Activated T-helper 9 cell treated with anti-CD3 and anti-CD28 coated beads, Interleukin-2, amount 50 U/mL, for 16 hours (primary cell): Measurements from ENCODE around the gene IP6K3.
A peak's percentile ranks its signal among the peaks of the same experiment; 100 is the strongest.

ENCODE experiments used
- DNase-seq: peaks from one replicate; pipeline ENCODE4 v3.0.0-alpha.2; 2020; ENCODE audit warnings: low read depth

Gene IP6K3

GRCh38 chr6:33723371-33724085 lies 23.2 kb downstream of the IP6K3 start:
- no peak for DNase-seq

- no peak for DNase-seq
Observed at GRCh38 chr6:33722103-33722623, 24.5 kb downstream of the IP6K3 start.

DNA sequence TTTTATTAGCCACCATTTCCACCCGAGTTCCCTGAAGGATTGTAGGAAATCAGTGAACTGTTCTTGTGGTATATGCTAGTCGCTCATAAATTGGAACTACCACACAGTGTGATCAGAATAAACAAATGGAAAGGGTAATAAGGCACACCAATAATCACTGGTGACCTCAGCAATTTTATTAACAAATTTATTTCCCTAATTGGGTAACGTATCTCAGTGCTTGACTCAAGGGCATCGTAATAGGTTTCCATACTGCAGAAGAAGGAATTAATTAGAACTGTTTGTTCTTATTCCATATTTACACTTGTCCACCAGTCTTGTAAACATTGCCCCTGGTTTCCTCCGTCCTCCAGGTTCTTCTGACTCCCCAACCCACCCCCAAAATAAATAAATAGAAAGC lies 25.2 kb downstream of the IP6K3 start:
- no peak for DNase-seq

DNA sequence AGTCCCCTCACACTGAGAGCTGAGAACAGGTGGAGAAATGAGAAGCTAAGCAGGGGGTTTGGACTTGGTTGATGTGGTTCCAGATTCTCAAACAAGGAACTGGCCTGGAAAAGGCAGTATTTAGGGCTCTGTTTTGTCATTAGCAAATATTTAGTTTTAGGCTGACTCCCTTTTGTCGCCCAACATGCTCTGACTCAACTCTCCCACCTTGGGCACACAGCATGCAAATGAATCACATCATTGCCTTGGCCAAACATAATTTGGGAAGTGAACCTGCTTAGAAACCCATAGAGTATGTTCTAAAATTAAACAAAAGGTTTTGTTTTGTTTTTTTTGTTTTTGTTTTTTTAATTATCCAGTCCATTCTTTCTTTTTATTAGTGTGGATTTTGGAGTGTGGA lies 25.7 kb downstream of the IP6K3 start:
- DNase-seq, result no peak

DNA sequence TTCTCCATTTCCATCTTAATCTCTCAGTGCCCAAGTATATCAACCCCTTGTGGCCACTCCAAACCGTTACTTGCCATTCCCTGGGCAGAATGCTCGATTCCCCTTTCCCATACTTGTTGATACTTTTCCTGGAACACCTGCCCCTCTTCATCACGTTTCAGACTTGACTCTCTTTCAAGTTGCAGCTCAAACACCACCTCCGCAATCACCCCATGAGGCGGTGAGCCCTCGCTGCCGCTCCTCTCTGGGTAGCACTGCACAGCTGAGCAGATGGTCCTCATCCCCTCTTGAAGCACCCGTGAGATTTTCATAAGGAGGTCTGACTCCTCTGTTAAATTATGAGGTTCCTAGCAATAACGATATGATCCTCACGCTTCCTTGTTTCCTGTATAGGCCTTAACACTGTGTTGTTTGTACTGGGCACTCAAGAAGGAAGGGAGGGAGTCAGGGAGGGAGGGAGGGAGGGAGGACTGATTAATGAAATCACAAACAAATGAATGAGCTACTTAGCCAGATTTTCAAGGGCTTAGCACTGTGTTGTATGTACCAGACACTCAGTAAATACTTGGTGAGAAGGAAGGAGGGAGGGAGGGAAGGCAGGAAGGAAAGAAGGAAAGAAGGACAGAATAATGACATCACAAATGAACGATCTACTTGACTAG lies 27.2 kb downstream of the IP6K3 start:
- DNase-seq, result no peak

GRCh38 chr6:33718713-33719112 lies 28.0 kb downstream of the IP6K3 start:
- DNase-seq, result no peak

DNA sequence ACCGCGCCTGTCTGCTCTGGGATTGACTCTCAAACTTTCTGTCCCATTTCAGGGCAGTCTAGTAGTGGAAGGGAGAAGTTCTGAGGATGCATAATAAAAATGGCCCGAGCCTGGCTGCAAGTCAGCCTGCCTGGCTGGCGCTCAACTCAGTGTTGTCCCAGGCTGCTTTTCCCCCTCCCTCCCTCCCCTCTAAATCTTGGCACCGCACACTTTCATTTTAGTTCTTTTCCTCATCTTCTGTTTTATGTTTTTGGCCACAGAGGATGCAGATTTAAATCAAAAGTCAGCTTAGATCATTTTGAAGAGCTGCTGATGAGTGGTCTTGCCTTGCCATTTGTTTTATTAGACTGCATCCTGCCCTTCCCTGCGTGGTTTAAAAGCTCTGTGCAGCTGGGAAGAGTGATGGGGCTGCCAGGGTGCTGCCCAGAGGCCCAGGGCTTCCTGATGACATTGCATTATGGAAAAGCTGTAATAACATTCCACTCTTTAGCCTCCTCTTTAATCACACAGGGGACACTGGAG lies 28.7 kb downstream of the IP6K3 start:
- no peak for DNase-seq

DNA sequence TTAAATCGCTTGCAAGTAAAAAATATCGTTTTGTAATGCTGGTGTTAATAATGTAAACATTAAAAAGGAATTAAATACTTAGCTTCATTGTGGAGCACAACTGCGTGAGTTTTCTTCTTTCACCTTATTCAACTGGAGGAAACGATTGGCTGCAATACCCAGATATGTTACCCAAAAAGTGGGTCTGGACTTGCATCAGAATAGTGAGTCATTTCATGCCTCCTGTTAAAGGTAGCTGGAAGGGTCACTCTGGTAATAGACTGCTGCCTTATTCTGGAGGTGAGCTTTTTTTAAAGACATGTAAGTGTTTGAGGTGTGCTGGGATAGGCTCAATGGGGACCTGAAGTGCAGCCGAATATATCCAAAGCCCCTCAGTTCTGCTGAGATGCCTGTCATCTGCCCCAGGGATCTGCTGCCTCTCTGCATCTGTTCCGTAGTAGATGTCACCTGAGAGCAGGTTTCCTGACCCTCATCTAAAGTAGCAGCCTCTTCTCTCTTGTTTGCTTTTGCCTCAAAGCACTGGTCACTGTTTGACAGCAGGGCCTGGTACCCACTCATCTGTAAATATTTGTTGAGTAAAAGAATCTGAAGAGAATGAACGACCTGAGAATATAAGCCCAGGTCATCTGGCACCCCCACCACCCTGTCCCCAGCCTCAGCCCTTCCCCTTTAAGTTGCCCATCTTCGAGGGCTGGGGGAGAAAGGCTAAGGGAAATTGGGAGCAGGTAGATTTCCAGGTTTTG lies 29.6 kb downstream of the IP6K3 start:
- DNase-seq, result no peak

GRCh38 chr6:33716379-33716778 lies 30.3 kb downstream of the IP6K3 start:
- no peak for DNase-seq

GRCh38 chr6:33714385-33715040 lies 32.2 kb downstream of the IP6K3 start:
- DNase-seq, result no peak

- no peak for DNase-seq
Observed at GRCh38 chr6:33713786-33714185, 32.9 kb downstream of the IP6K3 start.

DNA sequence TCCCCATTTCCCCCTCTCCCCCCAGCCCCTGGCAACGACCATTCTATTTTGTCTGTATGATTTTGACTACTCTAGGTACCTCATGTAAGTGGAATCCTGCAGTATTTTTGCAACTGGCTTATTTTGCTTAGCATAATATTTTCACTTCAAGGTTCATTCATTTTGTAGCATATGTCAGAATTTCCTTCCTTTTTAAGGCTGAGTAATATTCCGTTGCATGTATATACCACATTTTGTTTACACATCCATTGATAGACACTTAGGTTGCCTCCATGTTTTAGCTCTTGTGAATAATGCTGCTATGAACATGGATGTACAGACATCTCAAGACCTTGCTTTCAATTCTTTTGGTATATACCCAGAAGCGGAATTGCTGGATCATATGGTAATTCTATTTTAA lies 33.8 kb downstream of the IP6K3 start:
- DNase-seq, result no peak

- peak; percentile 96 for DNase-seq
Observed at GRCh38 chr6:33711140-33712129, 35.3 kb downstream of the IP6K3 start, which contains the start of gene UQCC2. Gene UQCC2 (minus strand): TSS chr6:33711700. CDS start chr6:33711686, 14 bp downstream.

DNA sequence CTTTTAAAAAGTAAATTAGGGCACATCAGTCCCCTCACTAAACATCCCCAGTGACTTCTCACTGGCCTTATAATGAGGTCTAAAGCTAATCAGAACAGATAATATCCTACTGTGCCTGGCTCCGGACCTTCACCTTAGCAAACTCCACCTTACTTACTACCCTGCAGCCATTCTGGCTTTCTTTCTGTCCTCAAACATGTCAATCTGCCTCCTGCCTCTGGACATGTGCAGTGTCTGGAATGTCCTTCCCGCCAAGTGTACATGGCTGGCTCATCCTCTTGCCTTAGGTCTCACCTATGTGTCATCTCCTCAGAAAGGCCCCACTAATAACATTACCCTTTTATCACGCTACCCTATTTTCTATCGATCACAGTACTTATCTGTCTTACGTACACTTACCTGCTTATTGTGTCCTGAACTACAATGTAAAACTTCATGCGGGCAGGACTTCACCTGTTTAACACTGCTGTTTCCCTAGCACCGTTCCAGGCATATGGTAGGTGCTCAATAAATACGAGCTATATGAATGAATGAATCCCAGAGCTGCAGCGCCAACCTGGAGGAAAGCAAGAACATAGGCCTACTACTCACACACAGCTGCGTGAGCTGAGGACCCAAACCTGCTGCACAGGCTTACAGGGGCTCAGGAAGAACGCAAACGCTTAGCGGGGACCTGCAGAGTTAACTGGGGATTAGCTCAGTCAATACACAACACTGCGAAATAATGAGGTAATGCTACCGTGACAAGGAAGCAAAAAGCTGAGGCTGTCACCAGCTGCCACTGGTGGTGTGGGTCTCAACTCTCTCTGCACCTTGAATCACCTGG lies 36.2 kb downstream of the IP6K3 start:
- DNase-seq, result no peak

DNA sequence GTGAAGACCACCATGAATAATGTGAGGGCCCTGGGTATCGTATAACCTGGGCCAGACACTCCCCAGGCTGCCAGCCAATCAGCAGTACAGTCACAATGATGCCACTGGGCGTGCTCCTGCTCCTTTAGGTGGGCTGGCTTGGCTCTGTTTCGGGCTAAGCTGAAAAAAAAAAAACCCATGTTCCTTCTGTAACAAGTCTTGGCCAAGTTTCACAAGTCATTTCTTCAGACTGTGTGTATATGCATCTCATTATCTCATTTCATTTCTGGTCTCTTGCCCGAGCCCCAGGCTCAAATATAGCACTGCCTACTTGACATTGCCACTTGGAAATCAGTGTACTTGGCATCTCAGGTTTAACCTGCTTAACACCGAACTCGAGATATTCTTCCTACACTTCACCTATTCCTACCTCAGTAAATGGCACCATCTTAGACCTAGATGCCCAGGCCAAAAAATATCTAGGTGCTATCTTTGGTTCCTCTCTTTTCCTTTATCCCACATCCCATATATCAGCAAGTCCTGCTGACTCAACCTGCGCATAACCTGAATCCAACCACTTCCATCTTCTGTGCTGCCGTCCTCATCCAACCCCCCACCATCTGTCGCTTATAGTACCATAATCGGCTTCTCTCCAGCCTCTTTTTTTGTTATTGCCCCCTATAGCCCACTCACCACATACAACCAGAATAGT lies 37.0 kb downstream of the IP6K3 start:
- DNase-seq, result no peak

DNA sequence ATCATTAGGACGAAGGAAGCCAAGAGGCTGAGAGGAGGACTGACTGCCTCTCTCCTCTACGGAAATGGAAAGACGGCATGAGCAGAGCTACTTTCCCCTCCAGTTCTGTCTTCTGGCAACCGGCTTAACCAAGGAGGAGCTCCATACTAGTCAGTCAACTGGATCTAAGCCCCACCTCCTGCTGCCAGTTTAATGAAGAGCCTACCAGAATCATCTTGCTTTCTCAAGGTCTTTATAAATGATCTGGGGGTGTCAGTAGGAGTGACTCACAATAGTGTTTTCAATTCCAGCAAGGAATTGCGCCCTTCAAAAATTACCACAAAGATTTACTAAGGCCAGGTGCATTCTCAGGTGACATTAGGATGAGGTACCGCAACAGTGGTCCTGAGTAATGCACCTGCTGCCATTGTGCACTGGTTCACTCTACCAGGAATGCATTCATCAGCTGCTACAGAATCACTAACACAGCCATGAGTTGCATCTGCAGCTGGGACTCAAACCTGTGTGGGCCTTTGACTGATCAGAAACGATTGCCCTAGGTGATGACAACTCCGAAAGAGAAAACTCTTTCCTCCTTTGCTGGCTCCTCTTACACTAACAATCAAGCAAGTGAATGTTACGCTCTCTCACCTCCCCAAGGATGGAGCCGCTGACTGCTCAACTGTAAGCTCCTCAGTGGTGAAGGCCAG lies 38.0 kb downstream of the IP6K3 start:
- no peak for DNase-seq

DNA sequence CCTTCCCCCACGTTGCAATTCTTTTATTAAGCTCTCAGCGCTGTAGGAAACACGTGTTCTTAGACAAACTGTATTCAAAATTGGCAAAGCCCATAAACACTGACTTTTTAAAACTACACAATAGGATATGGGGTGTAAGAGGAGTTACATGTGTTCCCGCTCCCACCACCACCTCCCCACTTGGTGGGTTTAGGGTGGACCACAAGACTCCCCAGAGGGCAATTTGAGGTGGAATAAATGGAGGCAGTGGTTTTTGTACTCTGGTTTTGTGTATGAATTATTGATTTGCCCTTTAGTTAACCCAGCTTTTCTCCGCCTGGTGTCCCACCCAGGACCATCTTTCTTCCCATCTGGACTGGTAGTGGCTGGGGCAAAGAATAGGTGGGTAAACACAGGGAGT lies 38.9 kb downstream of the IP6K3 start:
- no peak for DNase-seq

- no peak for DNase-seq
Observed at GRCh38 chr6:33705955-33706725, 40.6 kb downstream of the IP6K3 start.
